OCI-LY3 (cell line): ENCODE results near the gene SP140.

Experiments used
- EZH2phosphoT487 ChIP-seq: fragments of 200-600 bp; shearing (Covaris generic); IDR thresholded peaks from 2 replicates; pipeline ENCODE4 v1.6.1; 2018; ENCODE audit warnings: antibody characterized with exemption, mixed run types, low read depth
- TF ChIP-seq, protein P1 (sequence below): fragments of 200-600, 300-600 bp; sonication (generic); IDR thresholded peaks from 2 replicates; pipeline ENCODE4 v1.5.1; 2014; ENCODE audit warnings: antibody characterized with exemption, low read length, low read depth

DNA sequence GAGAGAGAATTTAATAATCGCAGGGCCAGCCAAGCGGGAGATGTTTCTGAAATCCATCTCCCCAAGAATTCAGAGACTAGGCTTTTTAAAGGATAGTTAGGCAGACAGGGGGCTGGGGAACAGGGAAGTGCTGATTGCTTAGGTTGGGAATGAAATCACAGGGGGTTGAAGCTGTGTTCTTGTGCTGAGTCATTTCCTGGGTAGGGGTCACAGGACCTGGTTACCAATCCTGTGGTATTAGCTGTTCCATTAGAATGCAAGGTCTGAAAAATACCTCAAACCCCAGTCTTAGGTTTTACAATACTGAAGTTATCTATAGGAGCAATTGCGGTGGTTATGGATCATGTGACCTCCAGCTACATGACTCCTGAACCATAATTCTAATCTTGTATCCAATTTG, 4.6 kb downstream of the SP140 start:
- TF ChIP-seq, protein P1, sequence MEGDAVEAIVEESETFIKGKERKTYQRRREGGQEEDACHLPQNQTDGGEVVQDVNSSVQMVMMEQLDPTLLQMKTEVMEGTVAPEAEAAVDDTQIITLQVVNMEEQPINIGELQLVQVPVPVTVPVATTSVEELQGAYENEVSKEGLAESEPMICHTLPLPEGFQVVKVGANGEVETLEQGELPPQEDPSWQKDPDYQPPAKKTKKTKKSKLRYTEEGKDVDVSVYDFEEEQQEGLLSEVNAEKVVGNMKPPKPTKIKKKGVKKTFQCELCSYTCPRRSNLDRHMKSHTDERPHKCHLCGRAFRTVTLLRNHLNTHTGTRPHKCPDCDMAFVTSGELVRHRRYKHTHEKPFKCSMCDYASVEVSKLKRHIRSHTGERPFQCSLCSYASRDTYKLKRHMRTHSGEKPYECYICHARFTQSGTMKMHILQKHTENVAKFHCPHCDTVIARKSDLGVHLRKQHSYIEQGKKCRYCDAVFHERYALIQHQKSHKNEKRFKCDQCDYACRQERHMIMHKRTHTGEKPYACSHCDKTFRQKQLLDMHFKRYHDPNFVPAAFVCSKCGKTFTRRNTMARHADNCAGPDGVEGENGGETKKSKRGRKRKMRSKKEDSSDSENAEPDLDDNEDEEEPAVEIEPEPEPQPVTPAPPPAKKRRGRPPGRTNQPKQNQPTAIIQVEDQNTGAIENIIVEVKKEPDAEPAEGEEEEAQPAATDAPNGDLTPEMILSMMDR: no peak
- no peak for TF ChIP-seq EZH2phosphoT487
